ENCODE data around the gene ARHGEF16. TPM values are rescaled to one million over a fixed set of nuclear protein-coding genes. Genes with fewer than 3 reads are reported as not detected.

The ARHGEF16 gene
- total RNA-seq, 6 donors from 2014 or later, result 11.9 to 28.9 (median 13.4) TPM

- Histone ChIP-seq H3K27ac (peak overlapping the region in 2 of 4 donors; percentile 15 to 20), H3K4me1 (peaks cover 20 to 31% (median 29%) of the 10 kb centered on the region in 4 donors)
Observed at GRCh38 chr1:3457910-3458883, 3.7 kb downstream of the ARHGEF16 start.

GRCh38 chr1:3459051-3459908 lies 4.8 kb downstream of the ARHGEF16 start:
- Histone ChIP-seq H3K4me3 (no peak overlapping the region), H3K9me3 (no peaks in the 10 kb centered on the region), H3K27me3 (peaks cover 0 to 6% (median 0%) of the 10 kb centered on the region in 4 donors), H3K4me1 (peaks cover 9 to 22% (median 20%) of the 10 kb centered on the region in 4 donors), H3K27ac (peak overlapping the region in 1 of 4 donors; percentile 20), H3K36me3 (no peaks in the 10 kb centered on the region)
- WGBS, 2 donors, result 89 to 90% methylated on average over 21 to 24 of the region's 24 CpGs
- TF ChIP-seq POLR2AphosphoS5 (IDR thresholded peaks at IDR 0.05), result no peak
- no peak for TF ChIP-seq EP300 (IDR thresholded peaks at IDR 0.05)
- TF ChIP-seq POLR2A (IDR thresholded peaks at IDR 0.05), result no peak
- no peak for TF ChIP-seq CTCF (IDR thresholded peaks at IDR 0.05)
- ATAC-seq (ENCODE audit: low FRiP score in 2 of 2) (no peak), DNase-seq (peak in 1 of 2 donors; percentile 43)

More at GRCh38 chr1:3457910-3458883, 3.7 kb downstream of the ARHGEF16 start:
- Histone ChIP-seq H3K4me3 (no peak overlapping the region), H3K27me3 (peaks cover 0 to 12% (median 0%) of the 10 kb centered on the region in 4 donors), H3K9me3 (no peaks in the 10 kb centered on the region), H3K36me3 (no peaks in the 10 kb centered on the region)
- WGBS, 2 donors, result 22 to 52% methylated on average over 8 to 17 of the region's 18 CpGs
- TF ChIP-seq EP300 (IDR thresholded peaks at IDR 0.05) (no peak), POLR2AphosphoS5 (IDR thresholded peaks at IDR 0.05) (no peak), POLR2A (IDR thresholded peaks at IDR 0.05) (no peak), CTCF (IDR thresholded peaks at IDR 0.05) (no peak)
- ATAC-seq (ENCODE audit: low FRiP score in 2 of 2) (no peak), DNase-seq (peak in 1 of 2 donors; percentile 56)

DNA sequence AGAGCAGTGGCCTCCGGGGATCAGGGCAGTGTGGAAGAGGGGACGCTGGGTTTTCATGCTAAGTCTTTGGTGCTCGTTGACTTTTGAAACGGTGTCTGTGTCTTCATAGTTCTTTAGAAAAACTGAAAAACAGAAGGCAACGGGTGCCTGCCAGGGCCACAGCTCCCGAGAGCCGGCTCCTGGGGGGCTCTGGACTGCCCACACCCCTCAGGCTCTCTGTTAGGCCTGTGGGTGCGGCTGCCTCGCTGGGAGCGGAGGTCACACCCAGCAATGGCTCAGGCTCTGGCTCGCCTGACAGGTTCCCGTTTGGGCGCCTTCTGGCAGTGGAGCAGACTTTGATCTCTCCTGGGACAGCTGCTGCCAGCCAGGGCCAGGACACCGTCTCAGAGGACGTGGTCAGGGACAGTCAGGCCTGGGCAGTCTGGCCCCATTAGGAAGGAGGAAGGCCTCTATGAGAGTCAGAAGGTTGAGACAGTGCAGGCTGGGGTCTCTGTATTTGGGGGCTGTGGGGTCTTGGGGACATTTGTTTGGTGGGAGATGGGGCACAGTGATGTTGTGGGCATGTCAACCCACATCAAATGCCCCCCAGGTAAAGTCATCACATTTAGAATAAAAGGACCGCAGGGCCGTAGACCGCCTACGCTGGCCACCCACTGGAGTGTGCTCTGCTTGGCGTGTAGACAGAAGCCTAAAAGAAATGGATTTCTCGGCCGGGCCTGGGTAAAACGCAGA lies 5.6 kb downstream of the ARHGEF16 start:
- peak in 1 of 2 donors; percentile 3 for ATAC-seq (ENCODE audit: low FRiP score in 2 of 2)
- TF ChIP-seq EP300 (IDR thresholded peaks at IDR 0.05), result no peak
- no peak for TF ChIP-seq POLR2AphosphoS5 (IDR thresholded peaks at IDR 0.05)
- TF ChIP-seq POLR2A (IDR thresholded peaks at IDR 0.05), result no peak
- TF ChIP-seq CTCF (IDR thresholded peaks at IDR 0.05), result no peak

DNA sequence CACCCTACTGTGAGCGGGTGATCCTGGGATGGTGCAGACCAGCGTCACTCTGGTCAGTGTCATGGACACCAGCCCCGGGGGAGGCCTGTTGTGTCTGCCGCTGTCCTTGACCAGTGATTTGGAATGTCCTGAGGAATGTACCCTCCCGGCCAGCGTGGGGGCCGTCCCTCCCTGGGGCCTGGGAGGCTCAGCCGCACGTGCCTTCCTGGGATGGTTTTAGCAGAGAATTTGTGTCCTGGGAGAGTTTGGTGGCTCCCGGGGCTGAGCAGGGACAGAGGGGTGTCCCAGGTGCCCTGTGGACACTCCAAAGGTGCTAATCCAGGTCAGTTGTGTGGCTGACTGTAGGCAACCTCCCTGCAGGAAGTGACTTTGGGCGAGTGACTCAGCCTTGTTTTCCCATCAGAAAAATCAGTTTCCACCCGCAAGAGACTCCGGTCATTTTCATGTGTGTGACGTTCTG lies 6.2 kb downstream of the ARHGEF16 start:
- DNase-seq (peak in 1 of 2 donors; percentile 53), ATAC-seq (ENCODE audit: low FRiP score in 2 of 2) (no peak)
- Histone ChIP-seq H3K4me3 (no peak overlapping the region), H3K36me3 (no peaks in the 10 kb centered on the region), H3K27ac (no peak overlapping the region), H3K4me1 (peaks cover 0 to 12% (median 9%) of the 10 kb centered on the region in 4 donors), H3K9me3 (no peaks in the 10 kb centered on the region), H3K27me3 (no peaks in the 10 kb centered on the region)
- no peak for TF ChIP-seq POLR2A (IDR thresholded peaks at IDR 0.05)
- TF ChIP-seq CTCF (IDR thresholded peaks at IDR 0.05), result no peak
- TF ChIP-seq POLR2AphosphoS5 (IDR thresholded peaks at IDR 0.05), result no peak
- no peak for TF ChIP-seq EP300 (IDR thresholded peaks at IDR 0.05)
- 70 to 74% methylated on average over 8 to 14 of the region's 14 CpGs for WGBS, 2 donors

More for the DNA sequence above, 5.6 kb downstream of the ARHGEF16 start:
- Histone ChIP-seq H3K4me3 (no peak overlapping the region), H3K4me1 (peaks cover 4 to 14% (median 13%) of the 10 kb centered on the region in 4 donors), H3K27me3 (no peaks in the 10 kb centered on the region), H3K27ac (no peak overlapping the region), H3K36me3 (no peaks in the 10 kb centered on the region), H3K9me3 (no peaks in the 10 kb centered on the region)
- WGBS, 2 donors, result 88 to 95% methylated on average over 15 to 23 of the region's 23 CpGs
- DNase-seq, result peak in 1 of 2 donors; percentile 62
